Endothelial cell of umbilical vein (primary cell): Measurements from ENCODE around the gene KRTAP4-4. TPM values are rescaled to one million over a fixed set of nuclear protein-coding genes. Genes with fewer than 3 reads are reported as not detected.
"Not testable (repeated sequence)": the region's sequence is repeated elsewhere in the genome, so short reads cannot be mapped to it uniquely, and the experiment has no call there.

Experiments used
- BruUV-seq: library from RNA; stranded (reverse); fragments of 400-500 nt; replicated peaks from 2 replicates; lab custom pipeline; 2021; lab: Mats Ljungman, UMichigan
- CTCF ChIA-PET: fragments of 300-600, 350-600 bp; sonication (Branson Sonifier 250); formaldehyde crosslinking; loops from one replicate; lab custom pipeline; 2021; ENCODE audit warnings: antibody characterized with exemption, inconsistent platforms; lab: Charles Lee
- POLR2A ChIA-PET: fragments of 300-600, 350-600 bp; sonication (Branson Sonifier 250); formaldehyde crosslinking; loops from one replicate; lab custom pipeline; 2021; ENCODE audit warnings: antibody characterized with exemption, inconsistent platforms; lab: Charles Lee
- DNase-seq: peaks from one replicate; pipeline ENCODE4 v3.0.0-alpha.2; 2011; ENCODE audit warnings: low read depth, low spot score
- FAIRE-seq: peaks from 2 replicates; lab custom pipeline; 2011; peaks lifted over from hg19 to GRCh38; lab: Jason Lieb, UNC
- H2AFZ ChIP-seq: 2 replicates; pipeline ENCODE4 v1.6.0; 2012; ENCODE audit warnings: low read depth, low read length, control low read depth, inconsistent platforms
- H3K27ac ChIP-seq: 2 replicates; pipeline ENCODE4 v1.5.1; 2011; ENCODE audit warnings: low read depth, mild to moderate bottlenecking, control low read depth, low read length, moderate library complexity; ENCODE audit not compliant: insufficient read depth
- H3K27me3 ChIP-seq, 2 experiments: 2 replicates each; pipeline versions ENCODE4 v1.6.0 to v1.6.1; 2011; ENCODE audit warnings: low read length in 2 of 2, mixed read lengths in 1 of 2; ENCODE audit not compliant: control insufficient read depth in 2 of 2, insufficient read depth in 2 of 2
- H3K36me3 ChIP-seq, 2 experiments: 2 replicates in 1 of 2; 3 replicates in 1 of 2; pipeline ENCODE4 v1.5.1; 2011; ENCODE audit warnings: low read length in 2 of 2, mild to moderate bottlenecking in 1 of 2, moderate library complexity in 1 of 2; ENCODE audit not compliant: control insufficient read depth in 2 of 2, insufficient read depth in 2 of 2; ENCODE audit errors: extremely low read depth in 1 of 2
- H3K4me1 ChIP-seq: 3 replicates; pipeline ENCODE4 v1.5.1; 2011; ENCODE audit warnings: mild to moderate bottlenecking, low read length; ENCODE audit not compliant: control insufficient read depth, insufficient read depth; ENCODE audit errors: extremely low read depth
- H3K4me2 ChIP-seq: 2 replicates; pipeline ENCODE4 v1.6.1; 2011; ENCODE audit warnings: low read length, control low read depth, mixed read lengths; ENCODE audit not compliant: insufficient read depth
- H3K4me3 ChIP-seq, 3 experiments: fragments of 200-600 bp in 1 of 3; sonication (generic), shearing (Covaris generic) in 1 of 3; replicated peaks in 1 of 3; 2 replicates each; pipeline ENCODE4 v1.5.1; 2011 to 2016; ENCODE audit warnings: control low read depth in 3 of 3, low read length in 3 of 3, mild to moderate bottlenecking in 2 of 3, inconsistent platforms in 1 of 3, low read depth in 1 of 3, moderate library complexity in 1 of 3; ENCODE audit not compliant: insufficient read depth in 1 of 3
- H3K79me2 ChIP-seq: 2 replicates; pipeline ENCODE4 v1.6.0; 2012; ENCODE audit warnings: low read length, inconsistent platforms; ENCODE audit not compliant: control insufficient read depth, insufficient read depth
- H3K9ac ChIP-seq: replicated peaks from 2 replicates; pipeline ENCODE3; 2011; ENCODE audit warnings: low read length, control low read depth; ENCODE audit not compliant: insufficient read depth; ENCODE audit errors: extremely low read depth
- H3K9me1 ChIP-seq: replicated peaks from 3 replicates; pipeline ENCODE4 v1.6.0; 2011; ENCODE audit warnings: mild to moderate bottlenecking, low read length; ENCODE audit not compliant: control insufficient read depth, insufficient read depth; ENCODE audit errors: extremely low read depth
- H3K9me3 ChIP-seq: replicated peaks from 2 replicates; pipeline ENCODE4 v1.5.1; 2012; ENCODE audit warnings: low read length, inconsistent platforms; ENCODE audit not compliant: control insufficient read depth, insufficient read depth
- H4K20me1 ChIP-seq: replicated peaks from 2 replicates; pipeline ENCODE3; 2011; ENCODE audit warnings: mild to moderate bottlenecking, low read length; ENCODE audit not compliant: control insufficient read depth, insufficient read depth; ENCODE audit errors: extremely low read depth
- CTCF ChIP-seq, 2 donors: IDR thresholded peaks; 1 replicate in 1 of 2; 2 replicates in 1 of 2; pipeline ENCODE4 v1.5.1; 2011; ENCODE audit warnings: low read length in 2 of 2, mild to moderate bottlenecking in 2 of 2, moderate library complexity in 2 of 2, control low read depth in 1 of 2, inconsistent platforms in 1 of 2, low read depth in 1 of 2; ENCODE audit not compliant: insufficient read depth in 1 of 2; ENCODE audit errors: extremely low read depth in 1 of 2
- EZH2 ChIP-seq: IDR thresholded peaks from 2 replicates; pipeline ENCODE4 v1.6.1; 2012; ENCODE audit warnings: borderline replicate concordance, low read depth, mild to moderate bottlenecking, moderate library complexity, low read length, inconsistent platforms; ENCODE audit not compliant: severe bottlenecking
- FOS ChIP-seq: IDR thresholded peaks from 2 replicates; pipeline ENCODE4 v1.6.1; 2011; ENCODE audit warnings: mild to moderate bottlenecking, low read length, moderate library complexity, borderline replicate concordance; ENCODE audit not compliant: insufficient read depth
- GATA2 ChIP-seq: IDR thresholded peaks from 2 replicates; pipeline ENCODE4 v1.7.0; 2011; ENCODE audit warnings: low read depth, mild to moderate bottlenecking, moderate library complexity, mixed read lengths, low read length; ENCODE audit not compliant: insufficient read length, insufficient read depth
- JUN ChIP-seq: IDR thresholded peaks from 2 replicates; pipeline ENCODE4 v1.6.1; 2011; ENCODE audit warnings: borderline replicate concordance, low read depth; ENCODE audit not compliant: insufficient read length, insufficient read depth
- MAX ChIP-seq: IDR thresholded peaks from 2 replicates; pipeline ENCODE4 v1.6.1; 2011; ENCODE audit not compliant: insufficient read depth, insufficient read length
- MYC ChIP-seq: IDR thresholded peaks from one replicate; pipeline ENCODE4 v1.6.1; 2011; ENCODE audit warnings: mild to moderate bottlenecking, low read depth, low read length
- POLR2A ChIP-seq: IDR thresholded peaks from 2 replicates; pipeline ENCODE4 v1.6.1; 2012; ENCODE audit warnings: low read depth, mild to moderate bottlenecking, control low read depth, low read length
- POLR2AphosphoS5 ChIP-seq: IDR thresholded peaks from 2 replicates; pipeline ENCODE4 v1.6.1; 2012; ENCODE audit warnings: low read depth, mild to moderate bottlenecking, control low read depth, low read length, moderate library complexity; ENCODE audit not compliant: insufficient read depth
- dilution Hi-C: fragments of 300-500 bp; cut with MboI; formaldehyde crosslinking; loops from one replicate; pipeline ENCODE4 v1.15.0; 2019; ENCODE audit warnings: low sequenced_read_pairs; ENCODE audit not compliant: extremely low pct_ligation_motif_present
- intact Hi-C: fragments of 100-400 bp; cut with micrococcal nuclease; formaldehyde crosslinking; loops from one replicate; pipeline ENCODE4 v1.10.0; 2022
- polyA plus RNA-seq, 4 experiments: library from polyadenylated mRNA; depleted of rRNA in 3 of 4; stranded (reverse) in 3 of 4; unstranded in 1 of 4; fragments of >200 nt; gene quantifications; 2 replicates each; pipeline versions ENCODE4 v1.2.1 to v1.2.3, GENCODE V29; 2011 to 2012; ENCODE audit warnings: missing spikeins in 1 of 4
- total RNA-seq: library from RNA; stranded (reverse); gene quantifications from 2 replicates; pipeline ENCODE4 v1.2.3, GENCODE V29; 2021

The KRTAP4-4 gene
- total and polyA plus RNA-seq, 2 donors (not counting 3 experiments of a cell fraction or from before 2014, with no cell fraction given) = not detected

GRCh38 chr17:41121742-41122141 lies 38.8 kb downstream of the KRTAP4-4 start:
- FAIRE-seq = no peak
- Histone ChIP-seq H3K36me3 (no peaks in the 10 kb centered on the region), H3K9me3 (no peaks in the 10 kb centered on the region), H3K4me2 (no peak overlapping the region), H3K9ac (no peak overlapping the region), H3K27ac (no peak overlapping the region), H4K20me1 (no peaks in the 10 kb centered on the region), H3K4me3 (no peak overlapping the region), H3K4me1 (peaks cover 3% of the 10 kb centered on the region), H3K9me1 (no peaks in the 10 kb centered on the region), H3K79me2 (no peaks in the 10 kb centered on the region), H3K27me3 (no peaks in the 10 kb centered on the region), H2AFZ (no peak overlapping the region)
- TF ChIP-seq MAX (no peak), MYC (no peak), GATA2 (no peak), EZH2 (no peak), POLR2AphosphoS5 (no peak), POLR2A (no peak), JUN (no peak), FOS (no peak), CTCF (IDR thresholded peaks at IDR 0.05; ENCODE audit: extremely low read depth in 1 of 2, insufficient read depth in 1 of 2, low read depth in 1 of 2, low read length in 2 of 2) (no peak)
- no TSS peak for BruUV-seq
- CTCF ChIA-PET = no interaction called here
- intact Hi-C loops = no loop called here
- DNase-seq = no peak
- dilution Hi-C loops = no loop called here
- POLR2A ChIA-PET = no interaction called here

- intact Hi-C loops, H4K20me1 ChIP-seq, CTCF ChIA-PET, H3K27ac ChIP-seq, H3K4me1 ChIP-seq, H3K4me3 ChIP-seq, H3K36me3 ChIP-seq, BruUV-seq, dilution Hi-C loops, H3K79me2 ChIP-seq, H3K9me3 ChIP-seq, H3K9ac ChIP-seq, H3K9me1 ChIP-seq, POLR2A ChIA-PET, H3K27me3 ChIP-seq, H2AFZ ChIP-seq: not testable (repeated sequence)
- FAIRE-seq (peak; percentile 67), DNase-seq (peak; percentile 56)
- H3K4me2 ChIP-seq = peak overlapping the region; percentile 35
Measured at GRCh38 chr17:41119696-41120690, 40.6 kb downstream of the KRTAP4-4 start.
